KMS-11 (cell line): ENCODE measurements around the gene NRIP3.

Experiments used
- H2AFZ ChIP-seq: fragments of 200-600 bp; sonication (generic); 2 replicates; pipeline ENCODE4 v1.6.1; 2016; ENCODE audit warnings: antibody characterized with exemption, mixed run types, low read depth
- H3K27ac ChIP-seq: fragments of 200-600 bp; sonication (generic); 2 replicates; pipeline ENCODE4 v1.6.1; 2016; ENCODE audit warnings: mild to moderate bottlenecking, mixed run types
- H3K27me3 ChIP-seq: fragments of 200-600 bp; sonication (generic); 2 replicates; pipeline ENCODE4 v1.6.1; 2017; ENCODE audit warnings: mild to moderate bottlenecking, low read depth, mixed run types, moderate library complexity; ENCODE audit not compliant: insufficient read depth
- H3K36me3 ChIP-seq: fragments of 200-600 bp; sonication (generic); 2 replicates; pipeline ENCODE4 v1.6.1; 2017; ENCODE audit warnings: mild to moderate bottlenecking, mixed run types; ENCODE audit not compliant: insufficient read depth
- H3K4me1 ChIP-seq: fragments of 200-600 bp; sonication (generic); 2 replicates; pipeline ENCODE4 v1.6.1; 2016; ENCODE audit warnings: mild to moderate bottlenecking, low read depth, mixed run types; ENCODE audit not compliant: poor library complexity, severe bottlenecking
- H3K4me2 ChIP-seq: fragments of 200-600 bp; sonication (generic); 2 replicates; pipeline ENCODE4 v1.7.0; 2016; ENCODE audit warnings: mild to moderate bottlenecking, mixed run types
- H3K4me3 ChIP-seq: fragments of 200-600 bp; sonication (generic); IDR thresholded peaks from 2 replicates; pipeline ENCODE4 v1.6.1; 2017; ENCODE audit warnings: low read depth, low read length, mixed read lengths; ENCODE audit not compliant: insufficient read depth
- H3K79me2 ChIP-seq: fragments of 200-600 bp; sonication (generic); 2 replicates; pipeline ENCODE4 v1.6.1; 2016; ENCODE audit warnings: low read depth, mixed run types; ENCODE audit not compliant: insufficient read depth
- H3K9ac ChIP-seq: fragments of 200-600 bp; sonication (generic); 2 replicates; pipeline ENCODE4 v1.6.1; 2016; ENCODE audit warnings: mild to moderate bottlenecking, mixed run types
- H4K20me1 ChIP-seq: fragments of 200-600 bp; sonication (generic); 2 replicates; pipeline ENCODE4 v1.6.1; 2016; ENCODE audit warnings: mild to moderate bottlenecking, mixed run types; ENCODE audit not compliant: insufficient read depth
- CTCF ChIP-seq: fragments of 200-600 bp; sonication (generic); conservative IDR thresholded peaks from 2 replicates; pipeline ENCODE4 v1.6.1; 2017; ENCODE audit warnings: low read depth, mild to moderate bottlenecking, antibody characterized with exemption, low read length, moderate library complexity, mixed read lengths

Gene NRIP3

DNA sequence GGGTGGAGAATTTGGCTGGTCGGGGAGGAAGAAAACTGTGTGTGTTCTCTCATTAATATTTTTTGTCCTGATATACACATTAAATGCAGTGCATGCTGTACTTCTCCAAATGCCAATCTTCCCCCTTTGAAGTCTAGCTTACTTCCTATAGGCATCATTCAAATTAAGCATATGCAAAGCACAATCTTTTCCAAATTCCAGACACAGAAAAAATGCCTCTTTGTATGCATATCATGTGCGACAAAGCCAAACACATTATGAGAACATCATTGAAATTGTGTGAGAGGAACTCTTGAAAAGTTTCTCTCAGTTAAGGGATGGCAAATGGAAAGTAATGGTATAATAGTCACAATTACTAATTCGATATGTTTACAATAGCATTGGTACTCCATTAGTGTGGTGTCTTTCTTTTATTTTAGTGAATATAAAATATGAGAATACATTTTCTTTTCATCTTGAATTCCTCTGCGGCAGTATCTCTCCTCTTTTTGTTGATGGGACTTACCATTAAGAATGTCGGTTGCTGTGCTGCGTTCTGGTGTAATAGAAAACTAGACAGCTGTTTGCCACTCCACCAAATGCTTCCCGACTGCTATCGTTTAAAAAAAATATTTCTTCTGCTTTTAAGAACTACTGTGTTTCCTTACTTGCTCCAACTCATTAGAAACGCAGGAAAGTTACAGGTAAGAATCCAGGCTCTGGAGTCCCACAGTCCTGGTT, 19.3 kb upstream of the NRIP3 start:
- Histone ChIP-seq H2AFZ (no peak overlapping the region), H3K27me3 (no peaks in the 10 kb centered on the region), H3K36me3 (no peaks in the 10 kb centered on the region), H3K4me3 (no peak overlapping the region), H3K4me2 (no peak overlapping the region), H3K9ac (no peak overlapping the region), H3K4me1 (no peaks in the 10 kb centered on the region), H4K20me1 (no peaks in the 10 kb centered on the region), H3K27ac (no peak overlapping the region), H3K79me2 (no peaks in the 10 kb centered on the region)
- TF ChIP-seq CTCF, result no peak

GRCh38 chr11:9020916-9021315, 17.1 kb upstream of the NRIP3 start:
- Histone ChIP-seq H3K27ac (no peak overlapping the region), H3K9ac (no peak overlapping the region), H3K36me3 (no peaks in the 10 kb centered on the region)

DNA sequence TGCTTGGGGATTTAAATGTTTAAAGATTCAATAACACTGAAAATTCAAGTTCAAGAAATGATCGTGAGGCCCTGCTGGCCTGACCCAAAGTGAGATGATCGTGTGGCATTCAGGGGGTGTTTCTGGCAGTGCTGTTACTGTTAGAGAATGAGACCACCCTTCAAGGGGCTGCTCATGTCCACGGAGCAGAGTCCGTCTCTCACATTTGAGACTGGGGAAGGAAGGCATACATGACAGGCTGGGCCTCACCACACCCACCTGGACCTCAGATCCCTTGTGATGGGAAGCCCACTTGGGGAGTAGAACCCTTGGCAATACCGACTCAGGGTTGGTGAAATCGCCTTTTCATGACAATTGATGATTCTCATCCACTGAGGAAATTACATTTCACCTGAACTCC, 16.1 kb upstream of the NRIP3 start:
- H4K20me1 ChIP-seq, result no peaks in the 10 kb centered on the region
- no peak for TF ChIP-seq CTCF

More at GRCh38 chr11:9020916-9021315, 17.1 kb upstream of the NRIP3 start:
- no peak overlapping the region for H2AFZ ChIP-seq
- no peaks in the 10 kb centered on the region for H3K4me1 ChIP-seq
- H3K27me3 ChIP-seq, result no peaks in the 10 kb centered on the region
- no peaks in the 10 kb centered on the region for H4K20me1 ChIP-seq
- H3K79me2 ChIP-seq, result no peaks in the 10 kb centered on the region
- TF ChIP-seq CTCF, result no peak
- no peak overlapping the region for H3K4me3 ChIP-seq
- no peak overlapping the region for H3K4me2 ChIP-seq

GRCh38 chr11:9017773-9018172, 14.0 kb upstream of the NRIP3 start:
- no peak for TF ChIP-seq CTCF
- Histone ChIP-seq H4K20me1 (no peaks in the 10 kb centered on the region), H3K27me3 (no peaks in the 10 kb centered on the region), H3K4me3 (no peak overlapping the region), H2AFZ (no peak overlapping the region), H3K79me2 (no peaks in the 10 kb centered on the region), H3K36me3 (no peaks in the 10 kb centered on the region), H3K4me1 (no peaks in the 10 kb centered on the region), H3K27ac (no peak overlapping the region), H3K4me2 (no peak overlapping the region), H3K9ac (no peak overlapping the region)

More for the DNA sequence above, 16.1 kb upstream of the NRIP3 start:
- H3K79me2 ChIP-seq, result no peaks in the 10 kb centered on the region
- no peak overlapping the region for H3K27ac ChIP-seq
- H3K4me2 ChIP-seq, result no peak overlapping the region
- H3K4me3 ChIP-seq, result no peak overlapping the region
- no peaks in the 10 kb centered on the region for H3K36me3 ChIP-seq
- H3K27me3 ChIP-seq, result no peaks in the 10 kb centered on the region
- H3K4me1 ChIP-seq, result no peaks in the 10 kb centered on the region
- no peak overlapping the region for H2AFZ ChIP-seq
- H3K9ac ChIP-seq, result no peak overlapping the region
